Measurements from ENCODE around the gene MINDY4.

The MINDY4 gene

DNA sequence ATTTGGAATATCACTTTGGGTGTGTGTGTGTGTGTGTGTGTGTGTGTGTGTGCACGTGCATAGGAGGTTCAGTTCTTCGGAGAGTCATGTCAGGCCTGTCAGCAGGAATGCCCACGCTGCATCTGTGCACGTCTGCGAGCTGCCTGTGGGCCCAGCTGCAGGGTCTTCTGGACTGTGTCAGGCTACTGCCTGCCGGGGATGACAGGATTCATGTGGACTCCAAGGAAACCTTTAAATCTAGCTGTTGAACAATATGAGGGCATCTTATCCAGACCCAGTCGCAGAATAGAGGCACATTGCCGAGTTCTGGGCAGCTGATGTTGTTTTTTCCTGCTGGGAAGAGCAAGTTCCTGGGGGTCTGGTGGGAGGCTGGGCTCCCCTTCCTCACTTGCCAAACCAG, 159.4 kb downstream of the MINDY4 start:
- CTCF ChIA-PET = interaction anchor here (0.7 to 1.1 kb wide), 4 partner anchors 9 to 69 kb away, joined by 3 to 4 read pairs (median 3); no protein-coding TSS in a partner anchor
- TF ChIP-seq ZNF157 (tag by site-specific recombination; IDR thresholded peaks at IDR 0.05) (no peak), GLIS1 (tag by site-specific recombination; IDR thresholded peaks at IDR 0.05) (no peak)
- TF ChIP-seq, protein P1, sequence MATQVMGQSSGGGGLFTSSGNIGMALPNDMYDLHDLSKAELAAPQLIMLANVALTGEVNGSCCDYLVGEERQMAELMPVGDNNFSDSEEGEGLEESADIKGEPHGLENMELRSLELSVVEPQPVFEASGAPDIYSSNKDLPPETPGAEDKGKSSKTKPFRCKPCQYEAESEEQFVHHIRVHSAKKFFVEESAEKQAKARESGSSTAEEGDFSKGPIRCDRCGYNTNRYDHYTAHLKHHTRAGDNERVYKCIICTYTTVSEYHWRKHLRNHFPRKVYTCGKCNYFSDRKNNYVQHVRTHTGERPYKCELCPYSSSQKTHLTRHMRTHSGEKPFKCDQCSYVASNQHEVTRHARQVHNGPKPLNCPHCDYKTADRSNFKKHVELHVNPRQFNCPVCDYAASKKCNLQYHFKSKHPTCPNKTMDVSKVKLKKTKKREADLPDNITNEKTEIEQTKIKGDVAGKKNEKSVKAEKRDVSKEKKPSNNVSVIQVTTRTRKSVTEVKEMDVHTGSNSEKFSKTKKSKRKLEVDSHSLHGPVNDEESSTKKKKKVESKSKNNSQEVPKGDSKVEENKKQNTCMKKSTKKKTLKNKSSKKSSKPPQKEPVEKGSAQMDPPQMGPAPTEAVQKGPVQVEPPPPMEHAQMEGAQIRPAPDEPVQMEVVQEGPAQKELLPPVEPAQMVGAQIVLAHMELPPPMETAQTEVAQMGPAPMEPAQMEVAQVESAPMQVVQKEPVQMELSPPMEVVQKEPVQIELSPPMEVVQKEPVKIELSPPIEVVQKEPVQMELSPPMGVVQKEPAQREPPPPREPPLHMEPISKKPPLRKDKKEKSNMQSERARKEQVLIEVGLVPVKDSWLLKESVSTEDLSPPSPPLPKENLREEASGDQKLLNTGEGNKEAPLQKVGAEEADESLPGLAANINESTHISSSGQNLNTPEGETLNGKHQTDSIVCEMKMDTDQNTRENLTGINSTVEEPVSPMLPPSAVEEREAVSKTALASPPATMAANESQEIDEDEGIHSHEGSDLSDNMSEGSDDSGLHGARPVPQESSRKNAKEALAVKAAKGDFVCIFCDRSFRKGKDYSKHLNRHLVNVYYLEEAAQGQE (tag by site-specific recombination; IDR thresholded peaks at IDR 0.05) = no peak
- POLR2A ChIA-PET = no interaction called here
- H3K27ac ChIP-seq (ENCODE audit: extremely low read depth, low read depth, low read length) = no peak overlapping the region
- H3K36me3 ChIP-seq (ENCODE audit: control insufficient read depth in 2 of 2, insufficient read depth in 1 of 2, low read length in 2 of 2) = no peaks in the 10 kb centered on the region
- H3K4me1 ChIP-seq (ENCODE audit: control insufficient read depth, insufficient read depth, low read length) = no peaks in the 10 kb centered on the region
- no peak overlapping the region for H3K4me3 ChIP-seq (ENCODE audit: low read depth, low read length)
- no peaks in the 10 kb centered on the region for H3K9me3 ChIP-seq (ENCODE audit: control insufficient read depth, insufficient read depth, low read depth, low read length)

DNA sequence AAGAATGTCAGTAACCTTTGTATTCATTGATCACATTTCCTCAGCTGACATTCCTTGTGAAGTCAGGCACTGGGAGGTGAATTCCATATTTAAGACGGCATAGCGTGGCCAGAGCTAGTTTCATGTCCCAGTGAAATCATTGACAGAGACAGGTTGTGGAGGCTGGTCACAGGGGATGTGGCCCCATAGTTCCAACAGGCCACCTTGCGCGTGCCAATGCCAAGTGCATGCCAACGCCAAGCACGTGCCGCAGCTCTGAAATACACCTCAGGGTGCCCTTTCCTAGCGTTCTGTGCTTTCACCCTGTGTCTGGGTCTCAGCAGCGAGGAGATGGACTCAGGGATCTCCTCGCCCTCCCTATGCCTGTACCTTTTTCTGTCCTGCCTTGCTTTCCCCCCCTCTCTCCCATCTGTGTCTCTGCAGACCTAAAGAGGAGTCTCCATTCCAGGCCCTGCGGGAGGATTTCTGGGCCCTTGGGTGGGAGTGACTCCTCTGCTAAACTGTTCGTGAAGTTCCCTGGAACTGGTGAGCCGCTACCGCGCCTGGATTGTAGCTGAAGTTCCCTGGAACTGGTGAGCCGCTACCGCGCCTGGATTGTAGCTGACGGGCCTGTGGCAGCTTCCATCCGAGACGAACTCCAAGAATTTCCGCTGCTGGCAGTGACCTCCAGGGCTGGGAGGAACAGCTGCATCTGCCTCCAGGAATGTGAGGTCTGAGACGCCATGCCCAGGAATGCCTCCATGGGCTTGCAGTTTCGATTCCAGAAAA, 160.1 kb downstream of the MINDY4 start:
- no peak overlapping the region for H3K27ac ChIP-seq (ENCODE audit: extremely low read depth, low read depth, low read length)
- TF ChIP-seq ZNF785 (tag by site-specific recombination; IDR thresholded peaks at IDR 0.05) (no peak), ZBTB48 (tag by site-specific recombination; IDR thresholded peaks at IDR 0.05) (no peak), WT1 (tag by site-specific recombination; IDR thresholded peaks at IDR 0.05) (no peak), YY2 (tag by site-specific recombination; IDR thresholded peaks at IDR 0.05) (no peak), ZNF777 (tag by site-specific recombination; IDR thresholded peaks at IDR 0.05; ENCODE audit: borderline replicate concordance) (no peak), ZNF549 (tag by site-specific recombination; IDR thresholded peaks at IDR 0.05) (no peak), ZNF791 (tag by site-specific recombination; IDR thresholded peaks at IDR 0.05) (no peak), ZNF341 (tag by site-specific recombination; IDR thresholded peaks at IDR 0.05; ENCODE audit: low read depth) (no peak), ZNF610 (tag by site-specific recombination; IDR thresholded peaks at IDR 0.05; ENCODE audit: borderline replicate concordance) (no peak), ZNF175 (tag by site-specific recombination; IDR thresholded peaks at IDR 0.05) (no peak), EGR2 (tag by site-specific recombination; IDR thresholded peaks at IDR 0.05; ENCODE audit: low read depth) (no peak), ZFP69B (tag by site-specific recombination; IDR thresholded peaks at IDR 0.05) (no peak)
- CTCF ChIA-PET = interaction anchor here (0.7 to 1.1 kb wide), 2 partner anchors 11 to 83 kb away, joined by 3 read pairs; no protein-coding TSS in a partner anchor
- no peaks in the 10 kb centered on the region for H3K36me3 ChIP-seq (ENCODE audit: control insufficient read depth in 2 of 2, insufficient read depth in 1 of 2, low read length in 2 of 2)
- POLR2A ChIA-PET = no interaction called here
- H3K4me3 ChIP-seq (ENCODE audit: low read depth, low read length) = no peak overlapping the region
- H3K9me3 ChIP-seq (ENCODE audit: control insufficient read depth, insufficient read depth, low read depth, low read length) = no peaks in the 10 kb centered on the region
- H3K4me1 ChIP-seq (ENCODE audit: control insufficient read depth, insufficient read depth, low read length) = no peaks in the 10 kb centered on the region

DNA sequence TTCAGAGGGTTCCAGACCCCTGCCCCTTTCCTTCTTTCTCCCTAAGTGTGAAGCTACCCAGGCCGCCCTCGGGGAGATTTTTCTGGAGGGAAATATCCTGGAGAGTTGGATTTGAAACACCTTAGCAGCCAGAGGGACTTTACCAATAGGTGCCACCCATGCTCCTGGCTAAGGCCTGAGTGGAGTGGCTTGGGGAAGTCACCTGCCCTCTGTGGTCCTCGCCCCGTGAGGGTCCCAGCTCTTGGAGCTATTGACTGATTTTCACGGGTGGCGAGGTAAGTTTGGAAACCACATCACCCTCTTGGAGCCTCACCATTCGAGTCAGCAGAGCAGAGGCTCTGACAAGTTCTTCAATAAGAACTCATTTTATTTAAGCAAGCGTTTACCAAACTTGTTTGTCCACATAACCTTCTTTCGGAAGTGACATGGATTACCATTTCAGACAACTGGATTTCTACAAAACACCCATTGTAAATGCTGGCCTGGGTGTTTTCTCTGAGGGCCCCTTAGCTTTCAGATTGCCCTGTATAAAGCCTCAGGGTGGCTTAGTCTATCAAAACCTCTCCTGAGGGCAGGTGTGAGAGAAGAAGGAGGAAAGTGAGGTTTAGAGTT, 160.8 kb downstream of the MINDY4 start:
- Histone ChIP-seq H3K9me3 (ENCODE audit: control insufficient read depth, insufficient read depth, low read depth, low read length) (no peaks in the 10 kb centered on the region), H3K36me3 (ENCODE audit: control insufficient read depth in 2 of 2, insufficient read depth in 1 of 2, low read length in 2 of 2) (no peaks in the 10 kb centered on the region), H3K4me1 (ENCODE audit: control insufficient read depth, insufficient read depth, low read length) (no peaks in the 10 kb centered on the region), H3K4me3 (ENCODE audit: low read depth, low read length) (no peak overlapping the region), H3K27ac (ENCODE audit: extremely low read depth, low read depth, low read length) (no peak overlapping the region)
- ChIA-PET CTCF (interaction anchor here (0.7 kb wide), 1 partner anchor 84 kb away, joined by 3 read pairs; no protein-coding TSS in a partner anchor), POLR2A (no interaction called here)
- no peak for TF ChIP-seq WT1 (tag by site-specific recombination; IDR thresholded peaks at IDR 0.05)
